Liver (tissue), 9 donors: ENCODE results near the gene TRMT10B. TPM values are rescaled to one million over a fixed set of nuclear protein-coding genes. Genes with fewer than 3 reads are reported as not detected.

Experiments
- DNase-seq: peaks from one replicate; pipeline ENCODE4 v3.0.0-alpha.2; 2017; ENCODE audit warnings: low spot score
- H3K27ac ChIP-seq, 2 donors: one replicate each; pipeline ENCODE4 v1.7.0; 2013; ENCODE audit warnings: inconsistent platforms in 2 of 2, low read length in 2 of 2, control low read depth in 1 of 2, low read depth in 1 of 2, mild to moderate bottlenecking in 1 of 2
- H3K27me3 ChIP-seq, 4 donors: one replicate each; pipeline versions ENCODE4 v1.6.1 to v1.7.0; 2013; ENCODE audit warnings: low read length in 3 of 4, inconsistent platforms in 1 of 4, mild to moderate bottlenecking in 1 of 4, moderate library complexity in 1 of 4; ENCODE audit not compliant: control insufficient read depth in 4 of 4, insufficient read depth in 4 of 4
- H3K36me3 ChIP-seq, 4 donors: one replicate each; pipeline versions ENCODE4 v1.6.1 to v1.7.0; 2013; ENCODE audit warnings: low read length in 3 of 4, mild to moderate bottlenecking in 3 of 4, low read depth in 1 of 4, moderate library complexity in 1 of 4; ENCODE audit not compliant: control insufficient read depth in 4 of 4, insufficient read depth in 3 of 4
- H3K4me1 ChIP-seq, 4 donors: one replicate each; pipeline versions ENCODE4 v1.6.1 to v1.7.0; 2013; ENCODE audit warnings: low read length in 3 of 4, mild to moderate bottlenecking in 3 of 4, moderate library complexity in 1 of 4; ENCODE audit not compliant: control insufficient read depth in 4 of 4, insufficient read depth in 4 of 4
- H3K4me3 ChIP-seq, 3 donors: one replicate each; pipeline versions ENCODE4 v1.6.1 to v1.7.0; 2013; ENCODE audit warnings: low read length in 3 of 3, control low read depth in 1 of 3, low read depth in 1 of 3, mild to moderate bottlenecking in 1 of 3
- H3K9ac ChIP-seq, 2 donors: one replicate each; pipeline ENCODE4 v1.7.0; 2013; ENCODE audit warnings: low read length in 2 of 2, mild to moderate bottlenecking in 2 of 2, moderate library complexity in 2 of 2, control low read depth in 1 of 2, low read depth in 1 of 2
- H3K9me3 ChIP-seq, 4 donors: one replicate each; pipeline versions ENCODE4 v1.6.1 to v1.7.0; 2013; ENCODE audit warnings: low read length in 3 of 4; ENCODE audit not compliant: control insufficient read depth in 4 of 4
- EGR1 ChIP-seq, 2 donors: IDR thresholded peaks; 2 replicates each; pipeline ENCODE4 v1.6.1; 2016 to 2018; ENCODE audit warnings: antibody characterized with exemption in 2 of 2, low read depth in 2 of 2
- FOXA2 ChIP-seq: IDR thresholded peaks from 2 replicates; pipeline ENCODE4 v1.6.1; 2016; ENCODE audit warnings: antibody characterized with exemption
- GABPA ChIP-seq, 2 donors: IDR thresholded peaks in 1 of 2; conservative IDR thresholded peaks in 1 of 2; 2 replicates each; pipeline ENCODE4 v1.6.1; 2016; ENCODE audit warnings: antibody characterized with exemption in 2 of 2, mild to moderate bottlenecking in 1 of 2, moderate library complexity in 1 of 2
- HNF4A ChIP-seq, 2 donors: conservative IDR thresholded peaks; 2 replicates each; pipeline ENCODE4 v1.6.1; 2016; ENCODE audit warnings: antibody characterized with exemption in 2 of 2, mild to moderate bottlenecking in 2 of 2
- HNF4G ChIP-seq: IDR thresholded peaks from 2 replicates; pipeline ENCODE4 v1.6.1; 2016; ENCODE audit warnings: antibody characterized with exemption
- RAD21 ChIP-seq, 2 donors: IDR thresholded peaks; 2 replicates each; pipeline ENCODE4 v1.6.1; 2016; ENCODE audit warnings: antibody characterized with exemption in 2 of 2, mild to moderate bottlenecking in 2 of 2
- RXRA ChIP-seq, 2 donors: IDR thresholded peaks; 2 replicates each; pipeline ENCODE4 v1.6.1; 2017 to 2018; ENCODE audit warnings: antibody characterized with exemption in 2 of 2, mild to moderate bottlenecking in 1 of 2
- SP1 ChIP-seq: IDR thresholded peaks from 2 replicates; pipeline ENCODE4 v1.6.1; 2018; ENCODE audit warnings: antibody characterized with exemption, mild to moderate bottlenecking
- YY1 ChIP-seq: IDR thresholded peaks from 2 replicates; pipeline ENCODE4 v1.6.1; 2016; ENCODE audit warnings: antibody characterized with exemption, mild to moderate bottlenecking
- WGBS: extraction: QIAGEN DNeasy Blood & Tissue Kit; methylation state at CpG from one replicate; pipeline ENCODE4 v1.1.7; 2013; 5-methylcytosine and 5-hydroxymethylcytosine counted together
- polyA plus RNA-seq, 2 donors: library from polyadenylated mRNA; stranded (reverse) in 1 of 2; unstranded in 1 of 2; fragments of 200-250 nt in 1 of 2; fragments of >200 nt in 1 of 2; fragmentation: Nextera tagmentation in 1 of 2; extraction: Ambion mirVana in 1 of 2; gene quantifications; one replicate each; pipeline versions ENCODE4 v1.2.1 to v1.2.3, GENCODE V29; 2013 to 2015
- total RNA-seq, 2 donors: library from RNA; depleted of rRNA; stranded (reverse); fragments of >200 nt; gene quantifications; one replicate each; pipeline ENCODE4 v1.2.3, GENCODE V29; 2014
- TF ChIP-seq, protein P1 (sequence below): IDR thresholded peaks from 2 replicates; pipeline ENCODE4 v1.6.1; 2016; ENCODE audit warnings: antibody characterized with exemption
- TF ChIP-seq, protein P2 (sequence below): fragments of 150-350 bp; IDR thresholded peaks from 2 replicates; pipeline ENCODE4 v1.5.1; 2017; ENCODE audit warnings: improper control_type of control experiment, low read depth, low read length; ENCODE audit not compliant: missing input control
- TF ChIP-seq, protein P3 (sequence below): IDR thresholded peaks from 2 replicates; pipeline ENCODE4 v1.6.1; 2016; ENCODE audit warnings: antibody characterized with exemption, mild to moderate bottlenecking
- donor health status: healthy.
- donor health status: healthy.
- donor health status: healthy.
- donor health status: healthy.
- donor health status: healthy.

TRMT10B gene
- total and polyA plus RNA-seq, 4 donors: 1.9 to 3.9 (median 2.1) TPM

DNA sequence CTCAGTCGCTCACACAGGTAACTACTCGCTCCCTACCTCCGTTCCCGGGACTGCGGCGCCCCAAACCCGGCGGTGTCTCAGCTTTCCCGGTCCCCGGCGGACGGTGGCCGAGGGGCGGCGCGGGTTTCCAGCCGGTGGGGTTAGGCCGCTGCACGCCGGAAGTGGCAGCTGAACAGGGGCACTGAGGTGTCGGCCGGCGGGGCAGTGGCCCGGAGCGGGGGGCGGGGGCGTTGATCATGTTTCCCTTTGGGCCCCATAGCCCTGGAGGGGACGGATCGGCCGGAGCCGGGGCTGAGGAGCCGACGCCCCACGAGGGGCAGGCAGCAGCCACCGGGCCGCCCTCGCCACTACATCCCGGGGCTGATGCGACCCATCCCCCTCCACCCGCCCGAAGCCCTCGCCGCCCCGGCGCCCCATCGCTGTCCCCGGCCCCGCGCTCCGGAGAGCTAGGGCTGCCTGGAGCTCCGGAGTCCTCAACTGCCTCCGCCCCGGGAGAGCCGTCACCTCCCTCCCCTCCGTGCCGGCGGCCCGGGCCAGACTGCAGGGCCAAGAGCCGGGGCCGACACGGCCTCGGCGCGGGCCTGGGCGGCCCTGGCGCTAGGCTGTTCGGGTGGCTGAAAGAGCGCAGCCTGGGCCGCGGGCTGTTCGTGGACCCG lies 47.2 kb downstream of the TRMT10B start, which contains the start of gene DCAF10:
Gene DCAF10 (plus strand): TSS at position 167 of the 656 bp plus-strand sequence. CDS start 70 bp downstream, at position 237.
- H3K9me3 ChIP-seq: no peaks in the 10 kb centered on the region
- TF ChIP-seq HNF4G (no peak), RXRA (IDR thresholded peaks at IDR 0.05) (peak; percentile 75 to 78), RAD21 (IDR thresholded peaks at IDR 0.05) (peak in 1 of 2 donors; percentile 37), FOXA2 (no peak), EGR1 (IDR thresholded peaks at IDR 0.05; ENCODE audit: low read depth in 2 of 2) (peak; percentile 60 to 79), SP1 (peak; percentile 63), YY1 (peak; percentile 72), GABPA (IDR thresholded peaks at IDR 0.05 in 1 of 2, conservative IDR thresholded peaks at IDR 0.05 in 1 of 2) (peak; percentile 90 to 97)
- TF ChIP-seq, protein P1, sequence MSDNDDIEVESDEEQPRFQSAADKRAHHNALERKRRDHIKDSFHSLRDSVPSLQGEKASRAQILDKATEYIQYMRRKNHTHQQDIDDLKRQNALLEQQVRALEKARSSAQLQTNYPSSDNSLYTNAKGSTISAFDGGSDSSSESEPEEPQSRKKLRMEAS: no peak
- TF ChIP-seq, protein P2, sequence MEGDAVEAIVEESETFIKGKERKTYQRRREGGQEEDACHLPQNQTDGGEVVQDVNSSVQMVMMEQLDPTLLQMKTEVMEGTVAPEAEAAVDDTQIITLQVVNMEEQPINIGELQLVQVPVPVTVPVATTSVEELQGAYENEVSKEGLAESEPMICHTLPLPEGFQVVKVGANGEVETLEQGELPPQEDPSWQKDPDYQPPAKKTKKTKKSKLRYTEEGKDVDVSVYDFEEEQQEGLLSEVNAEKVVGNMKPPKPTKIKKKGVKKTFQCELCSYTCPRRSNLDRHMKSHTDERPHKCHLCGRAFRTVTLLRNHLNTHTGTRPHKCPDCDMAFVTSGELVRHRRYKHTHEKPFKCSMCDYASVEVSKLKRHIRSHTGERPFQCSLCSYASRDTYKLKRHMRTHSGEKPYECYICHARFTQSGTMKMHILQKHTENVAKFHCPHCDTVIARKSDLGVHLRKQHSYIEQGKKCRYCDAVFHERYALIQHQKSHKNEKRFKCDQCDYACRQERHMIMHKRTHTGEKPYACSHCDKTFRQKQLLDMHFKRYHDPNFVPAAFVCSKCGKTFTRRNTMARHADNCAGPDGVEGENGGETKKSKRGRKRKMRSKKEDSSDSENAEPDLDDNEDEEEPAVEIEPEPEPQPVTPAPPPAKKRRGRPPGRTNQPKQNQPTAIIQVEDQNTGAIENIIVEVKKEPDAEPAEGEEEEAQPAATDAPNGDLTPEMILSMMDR: no peak
- H3K27ac ChIP-seq: peak within 1 kb of the TSS; percentile 89 to 93
- peak within 1 kb of the TSS; percentile 33 to 94 for H3K9ac ChIP-seq
- H3K4me1 ChIP-seq: peaks cover 2 to 24% (median 20%) of the 10 kb centered on the region in 4 donors
- H3K36me3 ChIP-seq: no peaks in the 10 kb centered on the region
- peak within 1 kb of the TSS; percentile 71 to 99 (median 81) for H3K4me3 ChIP-seq
- no peaks in the 10 kb centered on the region for H3K27me3 ChIP-seq
- WGBS: under 1% methylated on average over 72 of the region's 72 CpGs
- DNase-seq: peak; percentile 94

DNA sequence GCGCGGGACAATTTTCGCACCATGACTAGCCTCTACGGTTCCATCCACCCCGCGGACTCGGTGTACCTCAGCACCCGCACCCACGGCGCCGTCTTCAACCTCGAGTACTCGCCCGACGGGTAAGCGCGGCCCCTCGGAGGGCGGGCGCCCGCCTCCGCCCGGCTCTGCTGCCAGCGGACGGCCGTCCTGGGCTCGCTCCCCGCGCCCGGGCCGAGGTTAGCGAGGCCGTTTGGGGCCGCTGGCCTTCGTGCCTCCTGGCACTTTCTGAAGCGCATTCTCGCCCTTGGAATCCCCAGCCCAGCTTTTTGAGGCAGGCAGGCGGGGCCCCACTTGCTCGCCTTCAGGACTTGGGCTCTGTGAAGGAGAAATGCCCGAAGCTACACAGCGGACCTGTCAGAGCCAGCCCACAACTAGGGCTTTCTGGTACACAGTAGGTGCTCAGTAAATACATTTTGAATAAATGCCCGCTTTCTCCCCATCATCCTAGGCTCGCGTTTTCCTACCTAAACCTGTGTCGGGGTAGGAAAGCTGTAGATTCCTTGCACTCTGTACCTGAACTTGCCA lies 47.8 kb downstream of the TRMT10B start:
- Histone ChIP-seq H3K4me1 (peaks cover 2 to 24% (median 20%) of the 10 kb centered on the region in 4 donors), H3K4me3 (peak overlapping the region; percentile 71 to 99 (median 81)), H3K9me3 (no peaks in the 10 kb centered on the region), H3K27ac (peak overlapping the region; percentile 89 to 93), H3K36me3 (no peaks in the 10 kb centered on the region), H3K9ac (peak overlapping the region; percentile 33 to 94), H3K27me3 (no peaks in the 10 kb centered on the region)
- WGBS: under 1% methylated on average over 45 of the region's 45 CpGs
- peak; percentile 66 for DNase-seq
- no peak for TF ChIP-seq HNF4G
- TF ChIP-seq YY1: no peak
- no peak for TF ChIP-seq RXRA (IDR thresholded peaks at IDR 0.05)
- no peak for TF ChIP-seq HNF4A (conservative IDR thresholded peaks at IDR 0.05)
- TF ChIP-seq, protein P3, sequence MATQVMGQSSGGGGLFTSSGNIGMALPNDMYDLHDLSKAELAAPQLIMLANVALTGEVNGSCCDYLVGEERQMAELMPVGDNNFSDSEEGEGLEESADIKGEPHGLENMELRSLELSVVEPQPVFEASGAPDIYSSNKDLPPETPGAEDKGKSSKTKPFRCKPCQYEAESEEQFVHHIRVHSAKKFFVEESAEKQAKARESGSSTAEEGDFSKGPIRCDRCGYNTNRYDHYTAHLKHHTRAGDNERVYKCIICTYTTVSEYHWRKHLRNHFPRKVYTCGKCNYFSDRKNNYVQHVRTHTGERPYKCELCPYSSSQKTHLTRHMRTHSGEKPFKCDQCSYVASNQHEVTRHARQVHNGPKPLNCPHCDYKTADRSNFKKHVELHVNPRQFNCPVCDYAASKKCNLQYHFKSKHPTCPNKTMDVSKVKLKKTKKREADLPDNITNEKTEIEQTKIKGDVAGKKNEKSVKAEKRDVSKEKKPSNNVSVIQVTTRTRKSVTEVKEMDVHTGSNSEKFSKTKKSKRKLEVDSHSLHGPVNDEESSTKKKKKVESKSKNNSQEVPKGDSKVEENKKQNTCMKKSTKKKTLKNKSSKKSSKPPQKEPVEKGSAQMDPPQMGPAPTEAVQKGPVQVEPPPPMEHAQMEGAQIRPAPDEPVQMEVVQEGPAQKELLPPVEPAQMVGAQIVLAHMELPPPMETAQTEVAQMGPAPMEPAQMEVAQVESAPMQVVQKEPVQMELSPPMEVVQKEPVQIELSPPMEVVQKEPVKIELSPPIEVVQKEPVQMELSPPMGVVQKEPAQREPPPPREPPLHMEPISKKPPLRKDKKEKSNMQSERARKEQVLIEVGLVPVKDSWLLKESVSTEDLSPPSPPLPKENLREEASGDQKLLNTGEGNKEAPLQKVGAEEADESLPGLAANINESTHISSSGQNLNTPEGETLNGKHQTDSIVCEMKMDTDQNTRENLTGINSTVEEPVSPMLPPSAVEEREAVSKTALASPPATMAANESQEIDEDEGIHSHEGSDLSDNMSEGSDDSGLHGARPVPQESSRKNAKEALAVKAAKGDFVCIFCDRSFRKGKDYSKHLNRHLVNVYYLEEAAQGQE: no peak
- TF ChIP-seq RAD21 (IDR thresholded peaks at IDR 0.05): no peak
- no peak for TF ChIP-seq FOXA2
